Measurements from ENCODE around the gene CTF1. TPM values are rescaled to one million over a fixed set of nuclear protein-coding genes. Genes with fewer than 3 reads are reported as not detected.
A peak's percentile ranks its signal among the peaks of the same experiment; 100 is the strongest.

CTF1 gene
- total RNA-seq, 2 donors from 2014 or later: 0.17 to 0.36 TPM

DNA sequence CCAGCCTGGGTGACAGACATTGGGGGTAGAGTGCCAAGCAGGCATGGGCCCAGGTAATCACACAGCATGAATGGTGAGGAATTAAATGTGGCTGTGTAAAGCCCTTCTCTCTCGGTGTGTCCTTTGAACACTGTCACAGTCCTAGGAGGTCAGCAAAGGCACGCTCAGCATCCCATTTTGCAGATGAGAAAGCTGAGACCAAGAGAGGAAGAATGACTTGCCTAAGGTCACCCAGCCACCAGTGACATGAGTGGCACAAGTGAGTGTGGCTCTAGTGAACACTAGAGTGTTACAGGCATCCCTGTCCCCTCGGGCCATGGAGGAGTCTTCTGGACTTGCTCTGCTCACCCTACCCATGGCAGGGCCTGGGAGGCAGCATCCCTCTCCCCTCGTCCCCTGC lies 10.7 kb downstream of the CTF1 start:
- no peak overlapping the region for H3K4me3 Mint-ChIP-seq
- ATAC-seq: no peak
- H3K27me3 Mint-ChIP-seq: no peaks in the 10 kb centered on the region
- H3K36me3 Mint-ChIP-seq: peaks cover 5% of the 10 kb centered on the region
- DNase-seq (ENCODE audit: low spot score): no peak
- H3K4me1 Mint-ChIP-seq (ENCODE audit: low read depth in 2 of 2): peaks cover 18 to 22% of the 10 kb centered on the region in 2 donors
- peaks cover 3% of the 10 kb centered on the region for H3K9me3 Mint-ChIP-seq
- no peak overlapping the region for H3K27ac Mint-ChIP-seq

GRCh38 chr16:30910427-30911029 lies 14.1 kb downstream of the CTF1 start:
- DNase-seq (ENCODE audit: low spot score) (no peak), ATAC-seq (no peak)
- H3K4me1 Mint-ChIP-seq (ENCODE audit: low read depth in 2 of 2): peaks cover 4 to 5% of the 10 kb centered on the region in 2 donors
- no peaks in the 10 kb centered on the region for H3K9me3 Mint-ChIP-seq
- H3K27me3 Mint-ChIP-seq: no peaks in the 10 kb centered on the region
- H3K4me3 Mint-ChIP-seq: no peak overlapping the region
- no peaks in the 10 kb centered on the region for H3K36me3 Mint-ChIP-seq
- H3K27ac Mint-ChIP-seq: no peak overlapping the region

- peak in 1 of 2 donors; percentile 23 for ATAC-seq
- no peak for DNase-seq (ENCODE audit: low spot score)
- no peak overlapping the region for H3K4me3 Mint-ChIP-seq
- H3K9me3 Mint-ChIP-seq: no peaks in the 10 kb centered on the region
- H3K27ac Mint-ChIP-seq: no peak overlapping the region
- H3K4me1 Mint-ChIP-seq (ENCODE audit: low read depth in 2 of 2): peaks cover under 1 to 1% of the 10 kb centered on the region in 2 donors
- H3K27me3 Mint-ChIP-seq: no peaks in the 10 kb centered on the region
- H3K36me3 Mint-ChIP-seq: no peaks in the 10 kb centered on the region
Measured at GRCh38 chr16:30912794-30913412, 16.5 kb downstream of the CTF1 start.

- no peaks in the 10 kb centered on the region for H3K9me3 Mint-ChIP-seq
- H3K4me3 Mint-ChIP-seq: no peak overlapping the region
- no peaks in the 10 kb centered on the region for H3K27me3 Mint-ChIP-seq
- no peaks in the 10 kb centered on the region for H3K36me3 Mint-ChIP-seq
- no peak overlapping the region for H3K27ac Mint-ChIP-seq
- H3K4me1 Mint-ChIP-seq (ENCODE audit: low read depth in 2 of 2): no peaks in the 10 kb centered on the region
- ATAC-seq (no peak), DNase-seq (ENCODE audit: low spot score) (no peak)
Measured at GRCh38 chr16:30914830-30915229, 18.4 kb downstream of the CTF1 start.

DNA sequence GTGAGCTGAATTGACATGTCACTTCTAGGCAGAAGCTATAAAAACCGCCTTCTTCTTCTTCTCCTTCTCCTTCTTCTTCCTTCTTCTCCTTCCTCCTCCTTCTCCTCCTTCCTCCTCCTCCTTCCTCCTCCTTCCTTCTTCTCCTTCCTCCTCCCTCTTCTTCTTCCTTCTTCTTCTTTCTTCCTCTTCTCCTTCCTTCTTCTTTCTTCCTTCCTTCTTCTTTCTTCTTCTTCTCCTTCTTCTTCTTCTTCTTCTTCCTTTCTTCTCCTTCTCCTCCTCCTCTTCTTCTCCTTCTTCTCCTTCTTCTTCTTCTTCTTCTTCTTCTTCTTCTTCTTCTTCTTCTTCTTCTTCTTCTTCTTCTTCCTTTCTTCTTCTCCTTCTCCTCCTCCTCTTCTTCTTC lies 22.2 kb downstream of the CTF1 start:
- Mint-ChIP-seq H3K36me3 (no peaks in the 10 kb centered on the region), H3K9me3 (no peaks in the 10 kb centered on the region), H3K4me1 (ENCODE audit: low read depth in 2 of 2) (peaks cover 12 to 16% of the 10 kb centered on the region in 2 donors), H3K27ac (no peak overlapping the region), H3K4me3 (no peak overlapping the region), H3K27me3 (no peaks in the 10 kb centered on the region)
- DNase-seq (ENCODE audit: low spot score) (no peak), ATAC-seq (no peak)

DNA sequence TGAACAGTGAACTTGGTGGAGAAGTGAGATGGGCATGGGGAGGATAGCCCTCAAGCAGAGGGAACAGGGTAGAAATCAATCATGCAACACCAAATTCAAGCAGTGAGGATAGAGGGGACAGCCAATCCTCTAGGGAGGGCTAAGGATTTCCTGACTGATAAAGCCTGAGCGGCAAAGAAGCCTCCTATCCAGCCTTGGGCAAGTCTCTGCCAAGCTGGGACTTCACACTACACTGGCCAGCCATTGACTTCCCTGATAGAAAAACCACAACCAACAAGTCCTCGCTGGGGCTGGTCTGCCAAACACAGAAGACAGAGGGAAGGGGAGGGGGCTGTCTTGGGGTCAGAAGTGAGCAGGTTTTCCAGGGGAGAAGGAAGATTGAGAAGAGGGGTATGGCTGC lies 24.5 kb downstream of the CTF1 start:
- ATAC-seq: no peak
- Mint-ChIP-seq H3K4me3 (peak overlapping the region; percentile 44), H3K9me3 (no peaks in the 10 kb centered on the region), H3K27me3 (no peaks in the 10 kb centered on the region), H3K36me3 (no peaks in the 10 kb centered on the region), H3K4me1 (ENCODE audit: low read depth in 2 of 2) (peaks cover 17 to 21% of the 10 kb centered on the region in 2 donors), H3K27ac (peak overlapping the region; percentile 99 to 100)
- DNase-seq (ENCODE audit: low spot score): no peak

DNA sequence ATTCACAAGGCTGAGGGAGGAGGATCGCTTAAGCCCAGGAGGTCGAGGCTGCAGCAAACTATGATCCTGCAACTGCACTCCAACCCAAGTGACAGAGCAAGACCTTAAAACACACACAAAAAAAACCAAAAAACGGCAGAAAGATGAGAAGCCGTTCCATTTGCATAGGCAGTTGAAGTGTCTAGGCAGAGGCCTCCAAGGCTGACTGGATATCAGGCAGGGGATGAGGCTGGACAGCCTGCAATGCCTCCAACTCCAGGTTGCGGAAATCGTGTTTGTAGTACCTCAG lies 25.0 kb downstream of the CTF1 start:
- DNase-seq (ENCODE audit: low spot score) (no peak), ATAC-seq (no peak)
- H3K27ac Mint-ChIP-seq: peak overlapping the region; percentile 99 to 100
- H3K9me3 Mint-ChIP-seq: no peaks in the 10 kb centered on the region
- H3K36me3 Mint-ChIP-seq: no peaks in the 10 kb centered on the region
- H3K4me3 Mint-ChIP-seq: peak overlapping the region; percentile 97
- H3K27me3 Mint-ChIP-seq: no peaks in the 10 kb centered on the region
- peaks cover 22 to 25% of the 10 kb centered on the region in 2 donors for H3K4me1 Mint-ChIP-seq (ENCODE audit: low read depth in 2 of 2)

GRCh38 chr16:30921748-30922419 lies 25.5 kb downstream of the CTF1 start:
- no peaks in the 10 kb centered on the region for H3K27me3 Mint-ChIP-seq
- DNase-seq (ENCODE audit: low spot score) (peak; percentile 90), ATAC-seq (no peak)
- H3K4me1 Mint-ChIP-seq (ENCODE audit: low read depth in 2 of 2): peaks cover 25 to 26% of the 10 kb centered on the region in 2 donors
- peak overlapping the region; percentile 99 to 100 for H3K27ac Mint-ChIP-seq
- peak overlapping the region; percentile 97 for H3K4me3 Mint-ChIP-seq
- H3K9me3 Mint-ChIP-seq: no peaks in the 10 kb centered on the region
- H3K36me3 Mint-ChIP-seq: no peaks in the 10 kb centered on the region

- Mint-ChIP-seq H3K27ac (peak overlapping the region; percentile 99 to 100), H3K9me3 (no peaks in the 10 kb centered on the region), H3K36me3 (no peaks in the 10 kb centered on the region), H3K27me3 (no peaks in the 10 kb centered on the region), H3K4me3 (peak overlapping the region; percentile 97), H3K4me1 (ENCODE audit: low read depth in 2 of 2) (peaks cover 25 to 26% of the 10 kb centered on the region in 2 donors)
- peak; percentile 100 for DNase-seq (ENCODE audit: low spot score)
- ATAC-seq: peak; percentile 90 to 92
Measured at GRCh38 chr16:30922420-30922959, 26.1 kb downstream of the CTF1 start.

GRCh38 chr16:30922960-30923535 lies 26.6 kb downstream of the CTF1 start:
- DNase-seq (ENCODE audit: low spot score) (peak; percentile 98), ATAC-seq (peak; percentile 89 to 91)
- H3K4me1 Mint-ChIP-seq (ENCODE audit: low read depth in 2 of 2): peaks cover 25 to 26% of the 10 kb centered on the region in 2 donors
- no peaks in the 10 kb centered on the region for H3K36me3 Mint-ChIP-seq
- H3K27ac Mint-ChIP-seq: peak overlapping the region; percentile 99 to 100
- H3K27me3 Mint-ChIP-seq: no peaks in the 10 kb centered on the region
- no peaks in the 10 kb centered on the region for H3K9me3 Mint-ChIP-seq
- peak overlapping the region; percentile 97 for H3K4me3 Mint-ChIP-seq

- no peaks in the 10 kb centered on the region for H3K27me3 Mint-ChIP-seq
- peaks cover 25 to 26% of the 10 kb centered on the region in 2 donors for H3K4me1 Mint-ChIP-seq (ENCODE audit: low read depth in 2 of 2)
- H3K4me3 Mint-ChIP-seq: peak within 1 kb of the TSS; percentile 97
- no peaks in the 10 kb centered on the region for H3K9me3 Mint-ChIP-seq
- peak within 1 kb of the TSS; percentile 99 to 100 for H3K27ac Mint-ChIP-seq
- ATAC-seq (no peak), DNase-seq (ENCODE audit: low spot score) (no peak)
- no peaks in the 10 kb centered on the region for H3K36me3 Mint-ChIP-seq
Measured at GRCh38 chr16:30923554-30924075, 27.2 kb downstream of the CTF1 start, which contains the start of gene FBXL19. FBXL19 (plus strand) TSS chr16:30923572; CDS start chr16:30925755, 2,183 bp downstream.

- no peaks in the 10 kb centered on the region for H3K36me3 Mint-ChIP-seq
- no peaks in the 10 kb centered on the region for H3K9me3 Mint-ChIP-seq
- ATAC-seq (no peak), DNase-seq (ENCODE audit: low spot score) (no peak)
- H3K27ac Mint-ChIP-seq: peak overlapping the region in 1 of 2 donors; percentile 72
- peak overlapping the region; percentile 57 for H3K4me3 Mint-ChIP-seq
- H3K27me3 Mint-ChIP-seq: no peaks in the 10 kb centered on the region
- peaks cover 25 to 26% of the 10 kb centered on the region in 2 donors for H3K4me1 Mint-ChIP-seq (ENCODE audit: low read depth in 2 of 2)
Measured at GRCh38 chr16:30924076-30924912, 27.9 kb downstream of the CTF1 start.
